ENCODE results near the gene MYO5A.

The MYO5A gene

DNA sequence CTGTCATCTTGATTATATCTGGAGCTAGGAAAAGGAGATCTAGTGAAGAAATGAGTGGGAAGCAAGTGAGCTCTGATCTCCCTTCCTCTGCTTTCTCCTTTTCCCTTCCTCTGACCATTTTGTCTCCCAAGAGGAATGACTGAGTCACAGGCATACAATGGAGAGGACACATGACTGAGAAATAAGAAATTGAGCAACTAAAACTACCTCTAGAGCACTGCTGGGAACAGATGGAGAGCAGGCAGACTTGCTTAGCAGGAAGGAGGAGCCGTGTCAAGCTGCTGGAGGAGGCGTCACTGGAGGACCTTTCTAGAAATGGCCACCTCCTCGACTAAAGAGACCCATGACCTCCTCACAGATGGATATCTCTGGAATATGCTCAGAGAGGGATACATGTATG is 166.2 kb downstream of the MYO5A start:
- DNase-seq (ENCODE audit: low spot score), result no peak

DNA sequence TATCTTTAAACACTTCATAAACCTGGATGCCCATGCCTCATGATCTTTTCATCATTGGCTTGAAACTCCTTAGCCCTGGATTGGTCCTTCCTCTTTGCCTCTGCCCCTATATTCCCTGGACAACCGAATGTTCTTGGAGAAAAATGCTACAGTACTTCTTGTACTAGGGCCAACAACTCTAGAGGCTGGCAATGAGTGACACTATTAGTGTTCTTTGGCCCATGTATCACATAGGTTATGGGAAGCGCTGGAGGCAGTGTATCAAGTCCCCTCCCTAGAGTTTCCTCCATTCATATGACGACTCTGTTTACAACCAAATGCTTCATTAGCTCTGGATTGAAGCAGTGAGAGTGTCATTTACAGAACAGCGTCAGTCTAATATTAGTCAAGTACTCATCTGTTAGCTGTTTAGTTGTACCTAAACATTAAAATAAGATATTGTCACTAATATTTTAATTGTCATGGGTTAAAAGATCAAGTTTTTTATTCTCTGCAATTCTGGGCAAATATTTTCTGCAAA is 166.6 kb downstream of the MYO5A start:
- DNase-seq (ENCODE audit: low spot score), result no peak

- DNase-seq (ENCODE audit: low spot score), result no peak
Observed at GRCh38 chr15:52361494-52361893, 167.2 kb downstream of the MYO5A start.

DNA sequence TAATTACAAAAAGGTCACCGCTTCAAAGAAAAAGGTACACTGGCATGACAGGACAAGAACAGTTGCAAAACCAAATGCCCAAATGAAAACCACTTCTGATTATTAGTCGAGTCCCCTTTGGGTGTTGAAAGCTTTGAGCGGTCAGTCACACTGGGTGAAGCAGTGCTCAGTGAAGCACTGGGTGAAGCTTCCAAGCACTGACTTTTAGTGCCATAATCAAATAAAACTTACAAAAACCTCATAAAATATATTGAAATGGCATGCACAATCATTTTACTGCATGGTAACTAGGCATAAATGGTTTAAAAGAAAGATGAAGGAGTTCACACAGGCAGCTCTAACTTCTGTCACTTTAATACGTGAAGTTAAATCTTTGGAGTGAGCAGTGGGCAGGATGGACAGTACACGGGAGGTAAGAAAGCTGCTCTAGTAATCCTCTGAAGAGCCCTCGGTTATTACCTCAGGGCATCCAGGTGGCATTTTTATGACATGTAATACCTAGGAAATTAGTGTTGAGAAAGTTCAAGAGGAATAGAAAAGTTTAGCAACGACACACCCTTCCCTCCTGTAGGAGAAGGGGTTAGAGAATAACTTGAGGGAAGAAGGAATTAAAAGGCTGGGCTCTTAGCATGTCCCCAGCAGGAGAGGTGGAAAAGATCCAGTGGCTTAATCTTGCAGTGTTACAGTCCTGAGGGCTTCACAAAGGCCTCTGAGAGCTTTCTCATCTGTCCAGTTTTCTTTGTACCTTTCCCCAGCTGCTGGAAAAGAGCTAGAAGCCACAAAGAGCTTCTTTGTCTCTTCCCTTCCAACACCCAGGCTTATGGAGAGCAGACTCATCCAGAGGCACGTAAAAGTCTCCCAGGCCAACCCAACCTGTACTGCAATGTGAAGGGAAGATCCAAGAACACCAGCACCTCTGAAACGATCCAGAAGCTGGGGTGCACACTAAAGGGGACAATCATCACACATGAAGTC is 168.2 kb downstream of the MYO5A start:
- no peak for DNase-seq (ENCODE audit: low spot score)

GRCh38 chr15:52359722-52360121 is 169.0 kb downstream of the MYO5A start:
- DNase-seq (ENCODE audit: low spot score), result no peak

DNA sequence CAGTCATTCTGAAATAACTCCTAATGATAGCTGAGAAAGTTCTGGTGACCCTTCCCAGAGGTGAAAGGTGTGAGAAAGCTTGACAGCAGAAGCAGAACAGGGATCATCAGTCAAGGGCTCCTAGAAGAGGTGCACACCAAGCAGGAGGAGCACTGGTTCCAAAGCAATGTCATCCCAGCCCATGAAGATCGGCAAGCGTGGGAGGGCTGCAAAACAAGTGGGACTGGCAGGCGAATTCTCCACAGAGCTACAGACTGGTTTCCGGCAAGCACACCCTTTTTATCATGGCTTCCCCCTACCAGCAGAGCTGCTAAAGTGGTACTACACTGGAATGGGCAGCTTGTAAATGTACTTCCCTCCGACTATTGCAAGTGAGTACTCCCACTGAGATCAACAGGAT is 170.7 kb downstream of the MYO5A start:
- DNase-seq (ENCODE audit: low spot score), result no peak

DNA sequence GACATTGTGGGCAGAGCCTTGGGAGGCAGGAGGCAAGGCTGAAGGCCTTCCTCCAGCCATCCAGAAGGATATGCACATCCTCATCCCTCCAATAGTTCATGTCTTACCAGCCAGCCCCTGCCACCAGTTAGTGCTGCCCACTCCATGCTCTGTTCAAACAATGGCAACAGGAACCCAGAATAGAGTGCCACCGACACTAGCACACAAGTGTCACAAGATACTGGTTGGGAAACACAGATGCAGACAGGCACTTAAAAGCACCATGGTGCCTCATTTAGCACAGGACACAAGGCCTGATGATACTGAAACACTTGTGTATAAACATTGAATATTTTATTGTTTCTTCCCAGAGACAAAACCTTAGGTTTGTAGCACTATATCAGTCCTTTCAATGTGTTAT is 176.6 kb downstream of the MYO5A start:
- DNase-seq (ENCODE audit: low spot score), result no peak

- DNase-seq (ENCODE audit: low spot score), result no peak
Observed at GRCh38 chr15:52351206-52351908, 177.3 kb downstream of the MYO5A start.

DNA sequence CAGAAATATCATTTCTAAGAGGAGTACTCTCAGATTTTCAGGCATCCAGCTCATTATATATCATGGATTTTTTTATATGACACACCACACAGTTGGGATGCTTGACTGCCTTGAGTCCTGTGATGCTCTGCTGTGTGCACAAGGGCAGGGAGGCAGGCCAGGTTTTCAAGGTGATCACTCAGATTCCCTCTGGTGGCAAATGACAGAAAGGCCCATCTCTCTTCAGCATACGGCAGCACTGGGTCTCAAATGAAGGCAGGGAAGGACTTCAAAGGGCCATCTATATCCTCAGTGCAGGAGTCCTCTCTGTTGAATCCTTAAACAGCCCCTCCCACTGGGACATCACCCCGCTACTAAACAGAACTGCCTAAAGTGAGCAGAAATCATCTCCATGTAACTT is 178.3 kb downstream of the MYO5A start:
- DNase-seq (ENCODE audit: low spot score), result no peak

DNA sequence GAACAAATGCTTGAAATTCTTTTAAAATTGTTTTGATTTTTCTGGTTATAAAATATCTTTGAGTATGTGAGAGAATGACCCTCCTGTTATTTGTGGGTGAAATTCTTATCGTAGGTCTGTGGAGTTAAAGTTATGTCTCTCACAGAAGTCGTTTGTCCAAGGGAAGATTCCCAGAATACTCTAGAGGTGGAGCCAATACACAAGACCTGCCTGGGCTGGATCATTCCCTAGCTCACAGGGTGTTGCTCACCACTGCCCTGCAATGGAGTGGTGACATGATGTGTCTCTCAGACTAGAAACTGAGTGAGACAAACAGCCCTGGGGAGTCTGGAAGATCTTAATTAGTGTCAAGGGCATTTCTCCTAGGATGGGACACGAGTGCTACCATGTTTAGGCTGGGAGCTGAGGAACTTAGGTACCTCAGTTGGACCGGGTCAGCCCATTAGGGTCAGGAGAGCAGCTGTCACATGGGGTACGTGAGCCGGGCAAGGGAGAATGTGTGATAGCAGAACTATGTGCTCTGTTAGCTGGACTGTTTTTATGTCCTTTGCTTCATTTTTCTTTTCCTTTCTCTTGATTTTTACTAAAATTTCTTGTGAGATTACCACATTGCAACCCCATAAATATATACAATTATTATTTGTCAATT is 179.5 kb downstream of the MYO5A start:
- no peak for DNase-seq (ENCODE audit: low spot score)

DNA sequence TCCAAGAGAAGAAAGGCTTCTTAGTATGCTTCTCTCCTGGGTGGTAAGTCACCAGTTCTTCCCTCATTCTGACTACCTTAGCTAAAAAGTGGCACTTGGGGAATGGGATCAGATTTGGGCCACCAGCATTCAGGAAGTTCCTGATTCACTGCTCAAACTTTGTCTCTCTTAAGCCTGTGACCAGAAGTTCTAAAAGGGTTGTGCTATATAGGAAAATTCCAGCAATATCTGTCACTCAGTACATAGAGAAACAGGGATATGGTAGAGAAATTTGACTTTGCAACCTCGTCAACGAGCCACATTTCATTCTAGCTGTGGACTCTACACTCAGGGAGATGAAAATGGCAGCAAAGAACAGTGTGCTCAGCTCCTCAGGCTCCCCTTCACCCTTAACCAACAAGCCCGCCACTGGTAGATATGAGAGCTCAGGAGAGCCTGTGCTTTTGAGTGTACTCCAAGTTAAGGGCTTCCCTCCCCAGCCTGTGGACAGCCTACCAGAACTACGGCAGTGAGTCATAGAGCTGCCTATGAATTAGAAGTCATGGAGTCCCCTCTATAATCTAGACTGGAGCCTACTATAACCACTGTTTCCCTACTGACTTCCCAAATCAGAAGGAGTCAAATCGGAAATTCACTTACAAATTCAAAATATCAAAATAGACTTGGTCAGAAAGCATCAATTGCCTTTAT is 180.5 kb downstream of the MYO5A start:
- DNase-seq (ENCODE audit: low spot score), result no peak

GRCh38 chr15:52344592-52344991 is 184.1 kb downstream of the MYO5A start:
- DNase-seq (ENCODE audit: low spot score), result no peak

GRCh38 chr15:52343831-52344230 is 184.8 kb downstream of the MYO5A start:
- DNase-seq (ENCODE audit: low spot score), result no peak

- DNase-seq (ENCODE audit: low spot score), result no peak
Observed at GRCh38 chr15:52340093-52340492, 188.6 kb downstream of the MYO5A start.

DNA sequence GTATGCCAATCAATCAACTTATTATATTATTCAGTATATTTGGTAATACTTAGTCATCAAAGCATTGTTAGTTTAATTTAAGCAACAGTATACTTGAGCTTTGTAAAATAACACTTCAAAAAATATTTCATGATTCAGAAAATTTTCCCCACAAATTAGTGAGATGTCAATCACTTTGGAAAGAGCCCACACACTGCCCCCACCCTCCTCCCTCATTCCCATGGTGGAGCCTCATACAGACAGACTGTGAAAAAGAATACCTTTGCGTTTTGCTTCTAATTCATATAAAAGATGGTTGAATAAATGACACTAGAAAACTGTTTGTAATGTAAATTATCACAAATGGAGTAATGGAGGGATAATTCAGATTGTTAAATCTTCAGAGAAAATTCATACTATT is 189.8 kb downstream of the MYO5A start:
- DNase-seq (ENCODE audit: low spot score), result no peak

GRCh38 chr15:52338058-52338457 is 190.6 kb downstream of the MYO5A start:
- DNase-seq (ENCODE audit: low spot score), result no peak

- DNase-seq (ENCODE audit: low spot score), result no peak
Observed at GRCh38 chr15:52337198-52337853, 191.4 kb downstream of the MYO5A start.

DNA sequence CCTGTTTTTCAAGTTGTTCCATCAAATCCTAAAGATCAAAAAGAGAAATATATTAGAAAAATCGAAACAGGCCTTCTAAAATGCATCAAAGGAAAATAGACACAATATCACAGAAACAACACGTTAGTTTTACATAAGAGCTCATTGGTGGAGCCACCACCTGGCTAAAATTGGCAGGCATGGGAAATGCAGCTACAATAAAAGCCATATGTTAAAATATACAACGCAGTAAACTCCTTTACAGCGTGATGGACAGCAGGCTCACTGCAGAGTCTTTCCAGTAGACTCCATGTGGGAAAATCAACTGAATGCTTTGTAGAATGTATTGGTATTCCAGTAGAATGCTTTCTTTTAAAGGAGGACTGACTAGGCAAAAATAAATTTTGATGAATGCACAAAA is 192.2 kb downstream of the MYO5A start:
- DNase-seq (ENCODE audit: low spot score), result no peak

DNA sequence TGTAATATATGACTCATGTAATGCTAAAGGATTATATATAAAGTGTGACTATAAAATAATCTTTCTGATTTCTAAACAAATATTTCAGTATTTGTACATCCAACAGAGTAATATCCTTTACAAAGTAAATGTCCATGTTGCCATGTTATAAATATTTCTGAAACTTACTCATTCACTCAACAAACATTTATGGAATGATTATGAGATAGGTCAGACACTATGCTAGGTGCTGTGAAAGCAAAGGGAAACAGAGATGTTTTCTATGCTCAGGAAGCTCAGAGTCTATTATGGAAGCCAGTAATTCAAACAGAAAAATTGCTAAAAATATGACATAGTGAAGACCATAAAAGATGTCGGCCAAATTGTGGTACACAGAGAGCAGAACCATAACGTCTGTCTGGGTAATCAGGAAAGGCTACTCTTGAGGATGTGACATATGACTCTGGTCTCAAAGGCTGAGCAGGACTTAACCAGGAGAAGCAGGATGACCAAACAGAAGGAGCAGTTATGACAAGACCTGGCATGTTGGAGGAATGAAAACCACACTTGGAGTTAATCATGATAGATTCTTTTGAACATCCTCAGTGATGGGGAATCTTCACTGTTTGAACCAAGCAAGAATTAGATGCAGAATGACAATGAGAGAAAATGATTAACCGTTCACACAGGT is 194.1 kb downstream of the MYO5A start:
- DNase-seq (ENCODE audit: low spot score), result no peak

DNA sequence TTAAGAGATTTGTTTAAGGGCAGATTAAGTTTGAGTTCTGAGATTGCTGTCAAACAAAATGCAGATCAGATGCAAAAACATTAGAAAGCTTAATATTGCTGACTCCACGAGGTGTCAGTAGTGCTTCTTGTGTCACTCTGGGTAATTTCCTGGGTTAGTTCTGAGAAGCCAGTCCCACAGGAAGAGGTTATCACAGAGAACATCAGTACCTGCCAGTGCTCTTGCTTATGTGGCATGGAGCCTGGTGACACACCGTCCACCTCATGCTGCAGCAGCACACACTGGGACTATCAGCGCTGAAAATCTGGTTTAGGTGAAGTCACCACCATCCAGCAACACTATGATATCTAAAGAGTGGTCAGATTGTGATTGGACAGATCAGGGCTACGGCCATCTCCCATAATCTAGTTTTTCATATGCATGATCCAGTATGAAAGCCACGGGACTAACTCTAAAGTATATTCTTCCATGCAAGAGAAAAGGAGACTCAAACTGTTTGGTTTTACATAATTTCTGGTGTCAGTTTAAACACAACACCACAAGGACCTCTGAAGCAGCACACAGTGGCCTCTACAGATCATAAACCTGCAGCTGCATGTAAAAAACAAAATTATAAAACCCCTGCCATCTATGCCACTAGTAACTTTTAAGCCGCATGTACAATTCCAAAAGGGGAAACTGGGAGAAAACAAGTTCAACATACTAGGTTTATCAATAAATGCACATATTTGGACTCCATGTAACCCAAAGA is 197.0 kb downstream of the MYO5A start:
- DNase-seq (ENCODE audit: low spot score), result peak; percentile 67
